HCT116 (cell line): Measurements from ENCODE around the gene SMOC1. TPM values are rescaled to one million over a fixed set of nuclear protein-coding genes. Genes with fewer than 3 reads are reported as not detected.

Experiments
- ATAC-seq: fragments of 200-7000 bp; cut with Tn5 transposase; 2 replicates; pipeline ENCODE4 v1.9.1; 2020; ENCODE audit warnings: mild to moderate bottlenecking, moderate library complexity
- BruUV-seq: library from RNA; stranded (reverse); fragments of 400-500 nt; replicated peaks from 2 replicates; lab custom pipeline; 2021; lab: Mats Ljungman, UMichigan
- CTCF ChIA-PET: fragments of 300-600 bp; sonication (Branson Sonifier 250); formaldehyde crosslinking; loops from one replicate; lab custom pipeline; 2021; ENCODE audit warnings: antibody characterized with exemption; lab: Charles Lee
- POLR2A ChIA-PET: fragments of 300-600, 350-600 bp; sonication (Branson Sonifier 250); formaldehyde crosslinking; loops from one replicate; lab custom pipeline; 2021; ENCODE audit warnings: antibody characterized with exemption; lab: Charles Lee
- RAD21 ChIA-PET, 2 experiments: fragments of 300-600 bp; sonication (Branson Sonifier 250); formaldehyde crosslinking; loops; one replicate each; lab custom pipeline; 2023; ENCODE audit warnings: low total read pairs in 2 of 2; ENCODE audit not compliant: uncharacterized antibody in 2 of 2, unreplicated experiment in 2 of 2, low non-redundant PET in 1 of 2; lab: Charles Lee
- DNase-seq: peaks from one replicate; pipeline ENCODE4 v3.0.0-alpha.2; 2010; ENCODE audit warnings: low read depth, low spot score
- H2AFZ ChIP-seq: fragments of 200-600 bp; shearing (Covaris generic), sonication (generic); 2 replicates; pipeline ENCODE4 v1.6.1; 2017; ENCODE audit warnings: low read depth, mixed run types, mixed read lengths, antibody characterized with exemption, low read length; ENCODE audit not compliant: poor library complexity, severe bottlenecking
- H3K27ac ChIP-seq: 2 replicates; pipeline ENCODE4 v1.5.1; 2012; ENCODE audit warnings: low read depth, low read length
- H3K27me3 ChIP-seq: fragments of 200-600 bp; sonication (generic); 2 replicates; pipeline ENCODE4 v1.6.1; 2016; ENCODE audit warnings: mixed run types, low read length, mixed read lengths; ENCODE audit not compliant: insufficient read depth
- H3K36me3 ChIP-seq, 2 experiments: fragments of 200-500 bp in 1 of 2; fragments of 200-600 bp in 1 of 2; sonication (Bioruptor generic) in 1 of 2; sonication (generic) in 1 of 2; 2 replicates each; pipeline versions ENCODE4 v1.5.1 to v1.6.1; 2014 to 2016; ENCODE audit warnings: low read length in 2 of 2, inconsistent platforms in 1 of 2, mixed read lengths in 1 of 2, mixed run types in 1 of 2; ENCODE audit not compliant: insufficient read depth in 2 of 2, control insufficient read depth in 1 of 2
- H3K4me1 ChIP-seq, 2 experiments: fragments of 200-600 bp in 1 of 2; sonication (generic) in 1 of 2; 2 replicates each; pipeline versions ENCODE4 v1.5.1 to v1.6.1; 2012 to 2017; ENCODE audit warnings: low read length in 2 of 2, inconsistent platforms in 1 of 2, mild to moderate bottlenecking in 1 of 2, mixed read lengths in 1 of 2, mixed run types in 1 of 2, moderate library complexity in 1 of 2; ENCODE audit not compliant: insufficient read depth in 2 of 2, control insufficient read depth in 1 of 2
- H3K4me2 ChIP-seq: fragments of 200-600 bp; sonication (generic); 2 replicates; pipeline ENCODE4 v1.6.1; 2017; ENCODE audit warnings: mixed run types, low read length, mixed read lengths
- H3K4me3 ChIP-seq, 2 experiments: fragments of 200-600 bp in 1 of 2; sonication (generic) in 1 of 2; replicated peaks in 1 of 2; 2 replicates each; pipeline ENCODE4 v1.5.1; 2011 to 2016; ENCODE audit warnings: low read length in 2 of 2, control low read depth in 1 of 2, low read depth in 1 of 2, mild to moderate bottlenecking in 1 of 2, mixed read lengths in 1 of 2, mixed run types in 1 of 2
- H3K79me2 ChIP-seq: fragments of 200-600 bp; sonication (generic); 2 replicates; pipeline ENCODE4 v1.6.1; 2017; ENCODE audit warnings: mild to moderate bottlenecking, mixed run types, low read length, moderate library complexity, mixed read lengths; ENCODE audit not compliant: insufficient read depth
- H3K9ac ChIP-seq: fragments of 200-600 bp; sonication (generic); 2 replicates; pipeline ENCODE4 v1.6.1; 2016; ENCODE audit warnings: low read length, mixed read lengths
- H3K9me2 ChIP-seq: fragments of 200-600 bp; sonication (generic), shearing (Covaris generic); 2 replicates; pipeline ENCODE4 v1.6.1; 2017; ENCODE audit warnings: mixed run types, mild to moderate bottlenecking, moderate library complexity; ENCODE audit not compliant: insufficient read depth
- H3K9me3 ChIP-seq, 2 experiments: fragments of 200-500 bp in 1 of 2; fragments of 200-600 bp in 1 of 2; sonication (Bioruptor generic) in 1 of 2; sonication (generic) in 1 of 2; 2 replicates each; pipeline ENCODE4 v1.6.1; 2014 to 2017; ENCODE audit warnings: low read length in 2 of 2, mixed read lengths in 2 of 2, inconsistent platforms in 1 of 2, low read depth in 1 of 2, mild to moderate bottlenecking in 1 of 2, mixed run types in 1 of 2, moderate library complexity in 1 of 2; ENCODE audit not compliant: control insufficient read depth in 1 of 2, insufficient read depth in 1 of 2
- H4K20me1 ChIP-seq: fragments of 200-600 bp; sonication (generic), shearing (Covaris generic); 2 replicates; pipeline ENCODE4 v1.6.1; 2017; ENCODE audit warnings: mixed run types, mild to moderate bottlenecking, moderate library complexity; ENCODE audit not compliant: insufficient read depth
- CBX3 ChIP-seq: IDR thresholded peaks from 2 replicates; pipeline ENCODE4 v1.6.1; 2012; ENCODE audit warnings: low read depth
- CEBPB ChIP-seq: IDR thresholded peaks from 2 replicates; pipeline ENCODE4 v1.6.1; 2012; ENCODE audit warnings: low read depth
- FOSL1 ChIP-seq: IDR thresholded peaks from 2 replicates; pipeline ENCODE4 v1.6.1; 2012; ENCODE audit warnings: low read depth
- JUND ChIP-seq: IDR thresholded peaks from 2 replicates; pipeline ENCODE4 v1.6.1; 2012
- POLR2A ChIP-seq: IDR thresholded peaks from 2 replicates; pipeline ENCODE4 v1.7.0; 2011; ENCODE audit warnings: borderline replicate concordance; ENCODE audit not compliant: insufficient read depth, insufficient read length; ENCODE audit errors: extremely low read depth
- SIN3A ChIP-seq: IDR thresholded peaks from 2 replicates; pipeline ENCODE4 v1.6.1; 2012; ENCODE audit warnings: low read depth
- SP1 ChIP-seq: IDR thresholded peaks from 2 replicates; pipeline ENCODE4 v1.6.1; 2012; ENCODE audit warnings: low read depth
- TCF7L2 ChIP-seq: IDR thresholded peaks from 2 replicates; pipeline ENCODE4 v1.7.0; 2011; ENCODE audit warnings: borderline replicate concordance, inconsistent platforms; ENCODE audit not compliant: insufficient read depth, insufficient read length; ENCODE audit errors: extremely low read depth
- YY1 ChIP-seq: IDR thresholded peaks from 2 replicates; pipeline ENCODE4 v1.6.1; 2011; ENCODE audit warnings: low read length, low read depth, moderate library complexity, mild to moderate bottlenecking; ENCODE audit not compliant: insufficient replicate concordance; ENCODE audit errors: extremely low read depth
- ZBTB33 ChIP-seq: IDR thresholded peaks from 2 replicates; pipeline ENCODE4 v1.6.1; 2011; ENCODE audit warnings: mild to moderate bottlenecking, low read length, moderate library complexity; ENCODE audit not compliant: insufficient replicate concordance; ENCODE audit errors: extremely low read depth
- ZFX ChIP-seq: fragments of 450-650 bp; IDR thresholded peaks from 2 replicates; pipeline ENCODE4 v1.6.1; 2017
- ZNF274 ChIP-seq: fragments of 200-500 bp; sonication (Bioruptor generic); IDR thresholded peaks from 2 replicates; pipeline ENCODE4 v1.6.1; 2014; ENCODE audit warnings: mild to moderate bottlenecking, low read depth, low read length, inconsistent platforms
- intact Hi-C: fragments of 100-400 bp; cut with micrococcal nuclease; formaldehyde crosslinking; loops from 2 replicates; pipeline ENCODE4 v1.10.0; 2022
- total RNA-seq: library from RNA; stranded (reverse); gene quantifications from one replicate; pipeline ENCODE4 v1.2.1, GENCODE V29; 2021; ENCODE audit not compliant: unreplicated experiment
- TF ChIP-seq, protein P1 (sequence below): IDR thresholded peaks from 2 replicates; pipeline ENCODE4 v1.6.1; 2012
- TF ChIP-seq, protein P2 (sequence below), 3 experiments: fragments of 200-600 bp in 1 of 3; sonication (generic) in 1 of 3; IDR thresholded peaks in 2 of 3; conservative IDR thresholded peaks in 1 of 3; 2 replicates each; pipeline ENCODE4 v1.5.1; 2012 to 2017; ENCODE audit warnings: low read depth in 2 of 3, low read length in 2 of 3, antibody characterized with exemption in 1 of 3, borderline replicate concordance in 1 of 3, control low read depth in 1 of 3, mild to moderate bottlenecking in 1 of 3, mixed read lengths in 1 of 3, mixed run types in 1 of 3, moderate library complexity in 1 of 3; ENCODE audit not compliant: insufficient read depth in 1 of 3

Gene SMOC1
- total RNA-seq, 1 experiment from 2014 or later: not detected

- no peaks in the 10 kb centered on the region for H3K4me1 ChIP-seq
- DNase-seq: no peak
- CTCF ChIA-PET: no interaction called here
- intact Hi-C loops: no loop called here
- no peak for ATAC-seq
- no peak overlapping the region for H3K4me3 ChIP-seq
- H3K79me2 ChIP-seq: no peaks in the 10 kb centered on the region
- RAD21 ChIA-PET: no interaction called here
- TF ChIP-seq SP1 (no peak), ZFX (no peak), JUND (no peak), FOSL1 (no peak), TCF7L2 (no peak), POLR2A (no peak), ZNF274 (no peak), CBX3 (no peak), SIN3A (no peak), YY1 (no peak), CEBPB (no peak), ZBTB33 (no peak)
- TF ChIP-seq, protein P1, sequence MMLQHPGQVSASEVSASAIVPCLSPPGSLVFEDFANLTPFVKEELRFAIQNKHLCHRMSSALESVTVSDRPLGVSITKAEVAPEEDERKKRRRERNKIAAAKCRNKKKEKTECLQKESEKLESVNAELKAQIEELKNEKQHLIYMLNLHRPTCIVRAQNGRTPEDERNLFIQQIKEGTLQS: no peak
- TF ChIP-seq, protein P2, sequence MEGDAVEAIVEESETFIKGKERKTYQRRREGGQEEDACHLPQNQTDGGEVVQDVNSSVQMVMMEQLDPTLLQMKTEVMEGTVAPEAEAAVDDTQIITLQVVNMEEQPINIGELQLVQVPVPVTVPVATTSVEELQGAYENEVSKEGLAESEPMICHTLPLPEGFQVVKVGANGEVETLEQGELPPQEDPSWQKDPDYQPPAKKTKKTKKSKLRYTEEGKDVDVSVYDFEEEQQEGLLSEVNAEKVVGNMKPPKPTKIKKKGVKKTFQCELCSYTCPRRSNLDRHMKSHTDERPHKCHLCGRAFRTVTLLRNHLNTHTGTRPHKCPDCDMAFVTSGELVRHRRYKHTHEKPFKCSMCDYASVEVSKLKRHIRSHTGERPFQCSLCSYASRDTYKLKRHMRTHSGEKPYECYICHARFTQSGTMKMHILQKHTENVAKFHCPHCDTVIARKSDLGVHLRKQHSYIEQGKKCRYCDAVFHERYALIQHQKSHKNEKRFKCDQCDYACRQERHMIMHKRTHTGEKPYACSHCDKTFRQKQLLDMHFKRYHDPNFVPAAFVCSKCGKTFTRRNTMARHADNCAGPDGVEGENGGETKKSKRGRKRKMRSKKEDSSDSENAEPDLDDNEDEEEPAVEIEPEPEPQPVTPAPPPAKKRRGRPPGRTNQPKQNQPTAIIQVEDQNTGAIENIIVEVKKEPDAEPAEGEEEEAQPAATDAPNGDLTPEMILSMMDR (IDR thresholded peaks at IDR 0.05 in 2 of 3, conservative IDR thresholded peaks at IDR 0.05 in 1 of 3; ENCODE audit: borderline replicate concordance in 1 of 3, insufficient read depth in 1 of 3, low read depth in 2 of 3, low read length in 2 of 3): no peak
- H3K9me2 ChIP-seq: no peaks in the 10 kb centered on the region
- 0 out of 4 replicates have a peak, but pooled peaks cover 3 to 5% of the 10 kb centered on the region in 2 experiments for H3K9me3 ChIP-seq
- no peaks in the 10 kb centered on the region for H3K27me3 ChIP-seq
- no peaks in the 10 kb centered on the region for H4K20me1 ChIP-seq
- POLR2A ChIA-PET: no interaction called here
- H3K27ac ChIP-seq: no peak overlapping the region
- no TSS peak for BruUV-seq
- no peak overlapping the region for H2AFZ ChIP-seq
- H3K4me2 ChIP-seq: no peak overlapping the region
- no peak overlapping the region for H3K9ac ChIP-seq
- no peaks in the 10 kb centered on the region for H3K36me3 ChIP-seq
Measured at GRCh38 chr14:69868363-69868963, 10.8 kb upstream of the SMOC1 start.
